ENCODE data around the gene KLK8. TPM values are rescaled to one million over a fixed set of nuclear protein-coding genes. Genes with fewer than 3 reads are reported as not detected.

KLK8 gene
- total and polyA plus RNA-seq, 2 experiments from 2014 or later: 4.9 to 14.6 TPM

GRCh38 chr19:50969413-50969760 lies 32.0 kb downstream of the KLK8 start, which contains the start of gene KLK6 (continued):
- TF ChIP-seq, protein P1, sequence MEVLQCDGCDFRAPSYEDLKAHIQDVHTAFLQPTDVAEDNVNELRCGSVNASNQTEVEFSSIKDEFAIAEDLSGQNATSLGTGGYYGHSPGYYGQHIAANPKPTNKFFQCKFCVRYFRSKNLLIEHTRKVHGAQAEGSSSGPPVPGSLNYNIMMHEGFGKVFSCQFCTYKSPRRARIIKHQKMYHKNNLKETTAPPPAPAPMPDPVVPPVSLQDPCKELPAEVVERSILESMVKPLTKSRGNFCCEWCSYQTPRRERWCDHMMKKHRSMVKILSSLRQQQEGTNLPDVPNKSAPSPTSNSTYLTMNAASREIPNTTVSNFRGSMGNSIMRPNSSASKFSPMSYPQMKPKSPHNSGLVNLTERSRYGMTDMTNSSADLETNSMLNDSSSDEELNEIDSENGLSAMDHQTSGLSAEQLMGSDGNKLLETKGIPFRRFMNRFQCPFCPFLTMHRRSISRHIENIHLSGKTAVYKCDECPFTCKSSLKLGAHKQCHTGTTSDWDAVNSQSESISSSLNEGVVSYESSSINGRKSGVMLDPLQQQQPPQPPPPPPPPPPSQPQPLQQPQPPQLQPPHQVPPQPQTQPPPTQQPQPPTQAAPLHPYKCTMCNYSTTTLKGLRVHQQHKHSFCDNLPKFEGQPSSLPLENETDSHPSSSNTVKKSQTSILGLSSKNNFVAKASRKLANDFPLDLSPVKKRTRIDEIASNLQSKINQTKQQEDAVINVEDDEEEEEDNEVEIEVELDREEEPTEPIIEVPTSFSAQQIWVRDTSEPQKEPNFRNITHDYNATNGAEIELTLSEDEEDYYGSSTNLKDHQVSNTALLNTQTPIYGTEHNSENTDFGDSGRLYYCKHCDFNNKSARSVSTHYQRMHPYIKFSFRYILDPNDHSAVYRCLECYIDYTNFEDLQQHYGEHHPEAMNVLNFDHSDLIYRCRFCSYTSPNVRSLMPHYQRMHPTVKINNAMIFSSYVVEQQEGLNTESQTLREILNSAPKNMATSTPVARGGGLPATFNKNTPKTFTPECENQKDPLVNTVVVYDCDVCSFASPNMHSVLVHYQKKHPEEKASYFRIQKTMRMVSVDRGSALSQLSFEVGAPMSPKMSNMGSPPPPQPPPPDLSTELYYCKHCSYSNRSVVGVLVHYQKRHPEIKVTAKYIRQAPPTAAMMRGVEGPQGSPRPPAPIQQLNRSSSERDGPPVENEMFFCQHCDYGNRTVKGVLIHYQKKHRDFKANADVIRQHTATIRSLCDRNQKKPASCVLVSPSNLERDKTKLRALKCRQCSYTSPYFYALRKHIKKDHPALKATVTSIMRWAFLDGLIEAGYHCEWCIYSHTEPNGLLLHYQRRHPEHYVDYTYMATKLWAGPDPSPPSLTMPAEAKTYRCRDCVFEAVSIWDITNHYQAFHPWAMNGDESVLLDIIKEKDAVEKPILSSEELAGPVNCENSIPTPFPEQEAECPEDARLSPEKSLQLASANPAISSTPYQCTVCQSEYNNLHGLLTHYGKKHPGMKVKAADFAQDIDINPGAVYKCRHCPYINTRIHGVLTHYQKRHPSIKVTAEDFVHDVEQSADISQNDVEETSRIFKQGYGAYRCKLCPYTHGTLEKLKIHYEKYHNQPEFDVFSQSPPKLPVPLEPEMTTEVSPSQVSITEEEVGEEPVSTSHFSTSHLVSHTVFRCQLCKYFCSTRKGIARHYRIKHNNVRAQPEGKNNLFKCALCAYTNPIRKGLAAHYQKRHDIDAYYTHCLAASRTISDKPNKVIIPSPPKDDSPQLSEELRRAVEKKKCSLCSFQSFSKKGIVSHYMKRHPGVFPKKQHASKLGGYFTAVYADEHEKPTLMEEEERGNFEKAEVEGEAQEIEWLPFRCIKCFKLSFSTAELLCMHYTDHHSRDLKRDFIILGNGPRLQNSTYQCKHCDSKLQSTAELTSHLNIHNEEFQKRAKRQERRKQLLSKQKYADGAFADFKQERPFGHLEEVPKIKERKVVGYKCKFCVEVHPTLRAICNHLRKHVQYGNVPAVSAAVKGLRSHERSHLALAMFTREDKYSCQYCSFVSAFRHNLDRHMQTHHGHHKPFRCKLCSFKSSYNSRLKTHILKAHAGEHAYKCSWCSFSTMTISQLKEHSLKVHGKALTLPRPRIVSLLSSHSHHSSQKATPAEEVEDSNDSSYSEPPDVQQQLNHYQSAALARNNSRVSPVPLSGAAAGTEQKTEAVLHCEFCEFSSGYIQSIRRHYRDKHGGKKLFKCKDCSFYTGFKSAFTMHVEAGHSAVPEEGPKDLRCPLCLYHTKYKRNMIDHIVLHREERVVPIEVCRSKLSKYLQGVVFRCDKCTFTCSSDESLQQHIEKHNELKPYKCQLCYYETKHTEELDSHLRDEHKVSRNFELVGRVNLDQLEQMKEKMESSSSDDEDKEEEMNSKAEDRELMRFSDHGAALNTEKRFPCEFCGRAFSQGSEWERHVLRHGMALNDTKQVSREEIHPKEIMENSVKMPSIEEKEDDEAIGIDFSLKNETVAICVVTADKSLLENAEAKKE (CRISPR knock-in tag; IDR thresholded peaks at IDR 0.05): no peak
- TF ChIP-seq STAT1 (IDR thresholded peaks at IDR 0.05; ENCODE audit: unreplicated experiment): no peak
- TF ChIP-seq EZH2 (IDR thresholded peaks at IDR 0.05; ENCODE audit: low read depth, unreplicated experiment): no peak
- TF ChIP-seq ETS1 (IDR thresholded peaks at IDR 0.05): no peak

DNA sequence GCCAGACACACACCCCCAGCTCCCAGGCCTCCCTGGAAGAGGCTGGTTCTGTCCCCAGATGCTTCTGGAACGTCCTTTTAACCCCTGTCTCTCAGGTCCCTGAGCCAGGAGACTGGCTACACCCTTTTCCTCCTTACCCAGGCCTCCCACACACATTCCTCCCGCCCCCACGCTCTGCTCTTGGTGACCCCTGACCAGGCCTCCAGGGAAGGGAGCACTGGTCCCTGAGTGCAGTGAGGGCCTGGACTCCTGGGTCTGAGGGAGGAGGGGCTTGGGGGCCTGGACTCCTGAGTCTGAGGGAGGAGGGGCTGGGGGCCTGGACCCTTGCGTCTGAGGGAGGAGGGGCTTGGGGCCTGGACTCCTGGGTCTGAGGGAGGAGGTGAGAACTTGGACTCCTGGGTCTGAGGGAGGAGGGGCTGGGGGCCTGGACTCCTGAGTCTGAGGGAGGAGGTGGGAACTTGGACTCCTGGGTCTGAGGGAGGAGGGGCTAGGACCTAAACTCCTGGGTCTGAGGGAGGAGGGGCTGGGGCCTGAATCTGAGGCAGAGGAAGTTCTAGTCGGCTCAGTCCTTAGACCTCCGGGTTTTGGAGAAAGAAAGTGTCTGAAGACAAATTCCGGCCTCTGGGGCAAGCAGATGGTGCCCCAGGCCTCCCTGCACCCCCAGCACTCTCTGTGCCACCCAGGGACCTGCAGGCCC lies 32.5 kb downstream of the KLK8 start:
- H3K4me1 Mint-ChIP-seq: peaks cover 17% of the 10 kb centered on the region
- Histone ChIP-seq H3K4me3 (no peak overlapping the region), H4K20me1 (replicated peaks; ENCODE audit: insufficient read depth) (no peaks in the 10 kb centered on the region), H3K4me2 (0 out of 2 replicates have a peak overlapping the region, but pooled peaks have one; percentile 20), H2AFZ (peak overlapping the region; percentile 95), H3K27me3 (ENCODE audit: insufficient read depth) (no peaks in the 10 kb centered on the region), H3K27ac (ENCODE audit: low read depth) (no peak overlapping the region), H3K9me2 (ENCODE audit: insufficient read depth) (no peaks in the 10 kb centered on the region), H3K79me2 (replicated peaks; ENCODE audit: insufficient read depth) (no peaks in the 10 kb centered on the region), H3K36me3 (ENCODE audit: insufficient read depth) (no peaks in the 10 kb centered on the region), H3F3A (replicated peaks; ENCODE audit: low read depth) (no peaks in the 10 kb centered on the region), H3K4me1 (ENCODE audit: insufficient read depth) (no peaks in the 10 kb centered on the region; the same call in 1 of the 2 replicates)
- H3K27me3 Mint-ChIP-seq (ENCODE audit: insufficient read depth, low read depth, poor library complexity): peaks cover 8% of the 10 kb centered on the region
- ATAC-seq (peak; percentile 32; the same call in 2 of the 3 replicates), DNase-seq (ENCODE audit: low spot score) (no peak)
- H3K9me3 Mint-ChIP-seq: peaks cover 5% of the 10 kb centered on the region
- no peak overlapping the region for H3K4me3 Mint-ChIP-seq
- no peak overlapping the region for H3K27ac Mint-ChIP-seq
- H3K36me3 Mint-ChIP-seq (ENCODE audit: low read depth): no peaks in the 10 kb centered on the region
- TF ChIP-seq, protein P1 (CRISPR knock-in tag; IDR thresholded peaks at IDR 0.05): no peak
- no peak for TF ChIP-seq CTCF (conservative IDR thresholded peaks at IDR 0.05; ENCODE audit: low read depth in 2 of 2)

Data from GM23338 (cell line).